ENCODE results near the gene PRDM8. TPM values are rescaled to one million over a fixed set of nuclear protein-coding genes. Genes with fewer than 3 reads are reported as not detected.

The PRDM8 gene
- total and polyA plus RNA-seq, 2 experiments from 2014 or later = 0.65 to 1.8 TPM

DNA sequence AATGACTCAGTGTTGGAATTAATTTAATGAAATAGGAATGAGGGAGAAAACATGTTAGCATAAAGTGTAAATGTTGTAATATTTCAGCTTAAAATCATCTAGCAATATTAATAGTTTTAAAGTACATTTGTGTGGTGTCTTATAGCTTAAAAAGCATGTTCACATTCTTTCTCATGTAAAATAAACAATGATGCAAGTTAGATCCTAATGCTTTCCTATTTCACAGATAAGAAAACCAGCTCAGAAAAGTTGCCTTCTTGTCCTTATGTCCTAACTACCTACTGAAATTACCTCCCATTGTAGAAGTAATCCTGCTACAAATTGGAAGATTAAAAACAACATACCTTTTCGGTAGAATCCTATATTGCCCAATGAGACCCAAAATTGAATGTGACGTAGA is 40.9 kb upstream of the PRDM8 start:
- H3K4me2 ChIP-seq = no peak overlapping the region
- no peak overlapping the region for H3K4me3 ChIP-seq
- H3K27ac ChIP-seq = no peak overlapping the region
- H3K9me2 ChIP-seq (replicated peaks; ENCODE audit: insufficient read depth) = no peaks in the 10 kb centered on the region
- H3K4me1 ChIP-seq (ENCODE audit: insufficient read depth) = no peaks in the 10 kb centered on the region
- H3K9me3 ChIP-seq (ENCODE audit: low read depth) = no peaks in the 10 kb centered on the region
- TF ChIP-seq, protein P1, sequence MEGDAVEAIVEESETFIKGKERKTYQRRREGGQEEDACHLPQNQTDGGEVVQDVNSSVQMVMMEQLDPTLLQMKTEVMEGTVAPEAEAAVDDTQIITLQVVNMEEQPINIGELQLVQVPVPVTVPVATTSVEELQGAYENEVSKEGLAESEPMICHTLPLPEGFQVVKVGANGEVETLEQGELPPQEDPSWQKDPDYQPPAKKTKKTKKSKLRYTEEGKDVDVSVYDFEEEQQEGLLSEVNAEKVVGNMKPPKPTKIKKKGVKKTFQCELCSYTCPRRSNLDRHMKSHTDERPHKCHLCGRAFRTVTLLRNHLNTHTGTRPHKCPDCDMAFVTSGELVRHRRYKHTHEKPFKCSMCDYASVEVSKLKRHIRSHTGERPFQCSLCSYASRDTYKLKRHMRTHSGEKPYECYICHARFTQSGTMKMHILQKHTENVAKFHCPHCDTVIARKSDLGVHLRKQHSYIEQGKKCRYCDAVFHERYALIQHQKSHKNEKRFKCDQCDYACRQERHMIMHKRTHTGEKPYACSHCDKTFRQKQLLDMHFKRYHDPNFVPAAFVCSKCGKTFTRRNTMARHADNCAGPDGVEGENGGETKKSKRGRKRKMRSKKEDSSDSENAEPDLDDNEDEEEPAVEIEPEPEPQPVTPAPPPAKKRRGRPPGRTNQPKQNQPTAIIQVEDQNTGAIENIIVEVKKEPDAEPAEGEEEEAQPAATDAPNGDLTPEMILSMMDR (IDR thresholded peaks at IDR 0.05; ENCODE audit: poor library complexity) = no peak
- TF ChIP-seq EZH2 (IDR thresholded peaks at IDR 0.05; ENCODE audit: borderline replicate concordance) (no peak), EZH2phosphoT487 (IDR thresholded peaks at IDR 0.05; ENCODE audit: low read depth, severe bottlenecking, unreplicated experiment) (no peak)
- 85% methylated on average over 2 of the region's 2 CpGs for WGBS (ENCODE audit: low lambda C conversion rate, missing lambda C conversion rate)
- H3K36me3 ChIP-seq (replicated peaks; ENCODE audit: insufficient read depth, low read depth) = no peaks in the 10 kb centered on the region
- no peaks in the 10 kb centered on the region for H3K79me2 ChIP-seq
- H4K20me1 ChIP-seq (ENCODE audit: insufficient read depth, poor library complexity, severe bottlenecking) = no peaks in the 10 kb centered on the region
- H3K27me3 ChIP-seq = peaks cover 3% of the 10 kb centered on the region
- no peak for DNase-seq (ENCODE audit: low spot score)
- no peak overlapping the region for H2AFZ ChIP-seq

DNA sequence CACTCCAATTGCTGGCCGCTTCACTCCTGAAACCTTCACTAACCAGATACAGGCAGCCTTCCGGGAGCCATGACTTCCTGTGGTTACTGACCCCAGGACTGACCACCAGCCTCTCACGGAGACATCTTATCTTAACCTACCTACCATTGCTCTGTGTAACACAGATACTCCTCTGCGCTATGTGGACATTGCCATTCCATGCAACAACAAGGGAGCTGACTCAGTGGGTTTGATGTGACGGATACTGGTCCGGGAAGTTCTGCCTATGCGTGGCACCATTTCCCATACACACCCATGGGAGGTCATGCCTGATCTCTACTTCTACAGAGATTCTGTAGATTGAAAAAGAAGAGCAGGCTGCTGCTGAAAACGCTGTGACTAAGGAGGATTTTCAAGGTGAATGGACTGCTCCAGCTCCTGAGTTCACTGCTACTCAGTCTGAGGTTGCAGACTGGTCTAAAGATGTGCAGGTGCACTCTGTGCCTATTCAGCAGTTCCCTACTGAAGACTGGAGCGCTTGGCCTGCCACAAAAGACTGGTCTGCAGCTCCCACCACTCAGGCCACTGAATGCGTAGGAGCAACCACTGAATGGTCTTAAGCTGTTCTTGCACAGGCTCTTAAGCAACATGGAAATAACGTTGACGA is 35.8 kb upstream of the PRDM8 start:
- no peaks in the 10 kb centered on the region for H3K79me2 ChIP-seq
- H3K9me2 ChIP-seq (replicated peaks; ENCODE audit: insufficient read depth) = no peaks in the 10 kb centered on the region
- H3K27ac ChIP-seq = no peak overlapping the region
- WGBS (ENCODE audit: low lambda C conversion rate, missing lambda C conversion rate) = 89% methylated on average over 12 of the region's 12 CpGs
- H4K20me1 ChIP-seq (ENCODE audit: insufficient read depth, poor library complexity, severe bottlenecking) = no peaks in the 10 kb centered on the region
- H3K4me3 ChIP-seq = no peak overlapping the region
- TF ChIP-seq EZH2phosphoT487 (IDR thresholded peaks at IDR 0.05; ENCODE audit: low read depth, severe bottlenecking, unreplicated experiment) = no peak
- TF ChIP-seq EZH2 (IDR thresholded peaks at IDR 0.05; ENCODE audit: borderline replicate concordance) = no peak
- TF ChIP-seq, protein P1 (IDR thresholded peaks at IDR 0.05; ENCODE audit: poor library complexity) = no peak
- no peak overlapping the region for H2AFZ ChIP-seq
- no peaks in the 10 kb centered on the region for H3K36me3 ChIP-seq (replicated peaks; ENCODE audit: insufficient read depth, low read depth)
- H3K9me3 ChIP-seq (ENCODE audit: low read depth) = no peaks in the 10 kb centered on the region
- no peak for DNase-seq (ENCODE audit: low spot score)
- H3K4me1 ChIP-seq (ENCODE audit: insufficient read depth) = no peaks in the 10 kb centered on the region
- peaks cover 12% of the 10 kb centered on the region for H3K27me3 ChIP-seq
- no peak overlapping the region for H3K4me2 ChIP-seq

DNA sequence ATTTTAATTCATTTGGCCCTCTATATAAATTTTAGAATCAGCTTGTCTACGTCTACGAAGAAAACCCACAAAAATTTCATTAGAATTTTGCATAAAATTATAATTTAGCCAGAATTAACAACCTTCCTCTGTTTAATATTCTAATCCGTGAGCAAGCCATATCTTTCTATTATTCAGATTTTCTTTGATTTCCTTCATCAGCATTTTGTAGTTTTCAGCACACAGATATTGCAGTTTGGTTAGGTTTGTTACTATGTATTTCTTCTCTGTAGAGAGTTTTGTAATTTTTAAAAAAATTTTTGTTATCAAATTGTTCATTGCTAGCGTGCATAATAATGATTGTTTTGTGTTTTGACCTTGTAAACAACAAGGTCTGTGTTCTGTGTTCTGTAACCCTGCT is 34.9 kb upstream of the PRDM8 start:
- Histone ChIP-seq H3K27ac (no peak overlapping the region), H3K9me2 (replicated peaks; ENCODE audit: insufficient read depth) (no peaks in the 10 kb centered on the region), H3K4me3 (no peak overlapping the region), H3K4me1 (ENCODE audit: insufficient read depth) (no peaks in the 10 kb centered on the region), H4K20me1 (ENCODE audit: insufficient read depth, poor library complexity, severe bottlenecking) (no peaks in the 10 kb centered on the region), H3K9me3 (ENCODE audit: low read depth) (no peaks in the 10 kb centered on the region), H3K79me2 (no peaks in the 10 kb centered on the region), H3K27me3 (peaks cover 12% of the 10 kb centered on the region), H3K4me2 (no peak overlapping the region), H3K36me3 (replicated peaks; ENCODE audit: insufficient read depth, low read depth) (no peaks in the 10 kb centered on the region), H2AFZ (no peak overlapping the region)
- 89% methylated on average over 4 of the region's 4 CpGs for WGBS (ENCODE audit: low lambda C conversion rate, missing lambda C conversion rate)
- no peak for DNase-seq (ENCODE audit: low spot score)
- TF ChIP-seq, protein P1 (IDR thresholded peaks at IDR 0.05; ENCODE audit: poor library complexity) = no peak
- TF ChIP-seq EZH2phosphoT487 (IDR thresholded peaks at IDR 0.05; ENCODE audit: low read depth, severe bottlenecking, unreplicated experiment) (no peak), EZH2 (IDR thresholded peaks at IDR 0.05; ENCODE audit: borderline replicate concordance) (no peak)

Measured in hepatocyte (in vitro differentiated cells).